GM18873 (cell line): ENCODE data around the gene GIPC3.
A peak's percentile ranks its signal among the peaks of the same experiment; 100 is the strongest.
"Not testable (repeated sequence)": the region's sequence is repeated elsewhere in the genome, so short reads cannot be mapped to it uniquely, and the experiment has no call there.

Source experiments
- ATAC-seq: cut with Tn5 transposase; IDR thresholded peaks from one replicate; pipeline ENCODE4 v1.9.1; 2021; ENCODE audit warnings: mild to moderate bottlenecking, moderate library complexity, moderate number of reproducible peaks; ENCODE audit not compliant: unreplicated experiment, low FRiP score

Gene GIPC3

DNA sequence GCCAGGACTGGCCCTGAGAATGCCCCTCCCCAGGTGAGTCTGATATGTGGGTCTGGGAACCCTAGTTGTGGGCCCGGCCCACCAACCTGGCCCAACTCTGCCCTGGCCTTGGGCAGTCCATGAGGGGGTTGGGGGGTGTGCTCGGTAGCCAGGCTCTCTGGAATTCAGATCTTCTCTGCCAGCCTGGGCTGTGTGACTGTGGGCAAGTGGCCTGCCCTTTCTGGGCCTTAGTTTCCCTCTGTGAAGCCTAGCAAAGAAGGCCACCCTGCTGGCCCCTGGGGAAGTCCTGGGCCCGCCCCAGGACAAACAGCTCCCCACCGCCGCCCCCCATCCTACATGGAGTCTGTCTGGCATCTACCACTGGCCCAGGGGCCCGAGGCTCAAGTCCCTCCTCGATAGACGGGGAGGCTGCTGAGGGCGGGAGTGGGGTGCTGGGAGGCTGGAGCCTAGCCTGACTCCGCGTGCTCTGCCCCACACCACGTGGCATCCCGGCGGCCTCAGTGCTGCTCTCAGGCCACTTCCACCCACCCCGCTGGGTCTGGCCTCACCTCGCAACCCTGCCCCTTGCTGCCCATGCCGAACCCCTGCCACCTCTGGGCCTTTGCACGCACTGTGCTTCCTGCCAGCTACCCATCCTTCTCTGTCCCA is 29.7 kb downstream of the GIPC3 start:
- ATAC-seq, result no peak

DNA sequence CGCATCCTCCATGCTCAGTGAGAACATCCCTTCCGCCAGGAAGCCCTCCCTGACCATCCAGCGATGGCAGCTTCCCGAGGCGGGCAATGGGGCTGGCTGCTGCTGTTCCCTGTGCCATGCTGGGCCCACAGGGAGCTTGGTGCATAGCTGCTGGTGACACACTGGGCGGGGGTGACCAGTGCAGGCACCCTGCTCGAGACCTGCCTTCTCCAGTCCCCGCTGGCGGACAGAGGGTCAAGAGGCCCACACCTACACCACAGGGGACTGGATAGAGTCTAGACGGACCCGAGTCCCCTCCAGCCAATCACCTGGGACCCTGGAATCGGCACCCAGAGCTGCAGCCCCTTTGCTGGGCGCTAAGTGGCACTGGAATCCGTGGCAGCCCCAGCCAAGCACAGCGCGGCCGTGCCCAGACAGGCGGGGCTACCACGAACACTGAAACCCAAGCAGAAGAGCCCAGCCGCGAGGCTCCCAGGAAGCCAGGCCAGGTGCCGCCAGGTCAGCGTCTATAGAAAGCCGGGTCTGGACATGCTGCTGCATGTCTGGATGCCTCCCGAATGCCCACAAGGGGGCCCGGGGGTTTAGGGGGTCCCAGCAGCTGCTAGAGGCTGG is 30.4 kb downstream of the GIPC3 start:
- ATAC-seq, result no peak

DNA sequence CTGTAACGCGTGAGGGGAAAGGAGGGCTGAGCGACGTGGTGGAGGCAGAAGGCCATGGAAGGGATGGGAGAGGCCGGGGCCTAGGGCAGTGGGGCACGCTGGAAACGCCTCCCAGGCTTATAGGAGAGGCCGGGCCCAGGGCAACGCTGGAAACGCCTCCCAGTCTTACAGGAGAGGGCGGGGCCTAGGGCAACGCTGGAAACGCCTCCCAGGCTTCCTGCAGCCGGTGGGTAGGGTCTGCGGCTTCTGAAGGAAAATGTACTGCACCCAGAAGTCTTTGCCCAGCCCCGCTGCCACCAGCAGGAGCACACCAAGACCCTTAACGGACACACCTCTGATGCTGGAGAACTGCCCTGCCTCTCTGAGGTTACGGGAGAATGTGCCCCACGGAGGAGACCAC is 32.2 kb downstream of the GIPC3 start:
- ATAC-seq, result no peak

DNA sequence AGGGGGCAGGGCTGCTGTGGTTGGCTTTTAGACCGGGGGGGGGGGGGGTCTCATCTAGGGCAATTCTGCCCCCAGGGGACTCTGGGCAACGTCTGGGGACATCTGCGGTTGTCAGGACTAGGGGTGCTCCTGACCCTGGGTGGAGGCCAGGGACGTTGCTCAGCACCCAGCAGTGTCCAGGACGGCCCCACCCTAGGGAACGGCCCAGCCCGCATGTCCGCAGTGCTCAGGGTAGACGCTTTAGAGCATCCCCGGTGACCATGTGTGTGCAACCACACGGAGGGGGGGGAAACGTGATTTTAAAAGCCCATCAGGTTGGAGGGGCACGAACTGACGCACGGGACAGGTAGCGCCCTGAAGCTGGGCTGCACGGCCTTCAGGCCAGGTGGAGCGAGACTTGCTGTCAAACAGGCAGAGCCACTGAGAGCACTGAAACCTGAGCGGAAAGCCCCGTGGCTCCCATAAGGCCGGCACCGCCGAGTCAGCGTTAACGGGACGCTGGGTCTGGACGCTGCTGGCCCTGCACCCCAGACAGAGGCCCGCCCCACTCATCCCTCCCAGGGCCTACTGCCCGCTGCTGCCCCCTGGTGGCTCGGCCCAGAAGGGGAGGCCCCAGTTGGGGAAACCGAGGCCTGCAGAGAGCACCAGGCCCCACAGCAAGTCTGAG is 33.0 kb downstream of the GIPC3 start:
- ATAC-seq, result peak; percentile 51

DNA sequence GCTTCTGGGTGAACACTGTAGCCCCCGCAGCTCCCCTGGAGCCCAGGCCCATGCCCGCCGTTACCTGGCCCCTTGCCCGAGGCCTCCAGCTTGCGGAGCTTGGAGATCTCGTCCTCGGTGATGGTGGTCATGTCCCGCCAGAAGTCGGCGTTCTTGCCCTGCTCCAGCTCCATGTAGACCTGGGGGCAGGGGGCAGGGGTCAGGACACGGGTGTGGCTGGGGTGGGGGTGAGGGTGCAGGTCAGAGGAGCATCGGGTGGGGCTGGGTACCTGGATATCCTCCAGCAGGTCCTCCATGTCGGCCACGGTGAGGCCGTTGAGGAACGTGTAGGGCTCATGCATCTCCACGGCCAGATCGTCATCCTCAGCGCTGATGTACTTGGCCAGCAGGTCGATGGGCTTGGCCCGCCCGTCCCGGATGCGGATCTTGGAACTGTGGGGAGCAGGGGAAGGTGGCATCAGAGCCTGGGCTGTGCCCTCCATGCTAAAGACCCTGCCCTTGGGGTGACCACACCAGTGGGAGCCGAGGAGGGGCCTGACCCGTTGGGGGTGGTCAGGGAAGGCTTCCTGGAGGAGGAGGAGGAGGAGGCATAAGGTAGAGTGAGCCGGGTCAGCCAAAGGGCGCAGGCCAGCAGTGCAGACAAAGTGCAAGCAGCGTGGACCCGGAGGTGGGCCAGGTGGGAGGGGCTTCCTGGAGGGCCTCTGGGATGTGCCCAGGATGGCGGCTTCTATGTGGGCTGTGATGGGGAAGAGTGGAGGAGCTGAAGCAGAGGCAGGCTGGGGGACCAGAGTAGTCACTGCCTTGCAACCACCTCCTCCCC is 33.7 kb downstream of the GIPC3 start:
- ATAC-seq, result no peak

DNA sequence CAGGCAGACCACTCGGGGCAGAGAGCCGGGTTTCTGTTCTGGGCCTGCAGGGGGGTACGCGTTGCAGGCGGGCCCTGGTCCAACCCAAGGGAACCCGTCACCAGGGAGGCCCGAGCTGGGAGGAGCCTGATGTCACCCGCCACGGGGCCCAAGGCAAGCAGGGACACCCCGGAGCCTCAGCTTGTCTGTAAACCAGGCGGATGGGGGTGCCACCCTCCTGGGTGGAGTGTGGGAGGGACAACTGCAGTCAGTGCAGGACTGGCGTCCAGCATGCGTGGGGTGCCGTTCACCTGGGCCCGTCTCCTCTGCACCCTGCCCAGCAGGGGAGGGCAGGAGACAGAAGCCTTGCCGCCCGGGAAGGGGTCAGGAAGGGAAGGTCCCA is 34.3 kb downstream of the GIPC3 start:
- no peak for ATAC-seq

DNA sequence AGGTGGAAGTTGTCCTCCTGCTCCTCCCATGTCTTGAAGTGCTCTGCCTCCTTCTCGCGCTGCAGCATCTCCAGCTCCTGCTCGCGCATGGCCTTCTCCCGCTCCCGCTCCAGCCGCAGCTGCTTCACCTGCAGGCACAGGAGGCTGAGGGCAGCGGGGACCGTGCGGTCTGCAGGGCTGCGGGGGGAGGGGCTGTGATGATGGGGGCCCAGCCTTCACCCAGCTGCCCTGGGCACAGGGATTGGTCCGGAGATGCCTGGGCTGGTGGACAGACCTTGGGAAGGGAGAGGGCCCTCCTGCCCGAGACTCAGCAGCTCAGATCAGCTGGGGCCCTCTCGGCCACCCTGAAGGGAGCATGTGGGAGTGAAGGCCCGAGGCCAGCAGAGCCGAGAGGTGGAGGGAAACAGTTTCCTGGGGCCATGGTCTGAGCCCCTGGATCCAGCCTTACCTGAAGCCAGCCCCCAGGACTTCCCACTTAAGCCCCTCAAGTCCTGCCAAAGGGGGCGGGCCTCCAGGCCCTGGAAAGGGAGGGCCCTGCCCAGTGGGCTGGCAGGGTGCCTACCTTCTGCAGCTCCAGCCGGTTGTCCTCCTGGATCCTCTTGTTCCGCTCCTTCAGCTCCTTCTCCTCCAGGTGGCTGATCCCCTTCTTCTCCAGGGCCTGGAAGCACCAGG is 35.0 kb downstream of the GIPC3 start:
- no peak for ATAC-seq

DNA sequence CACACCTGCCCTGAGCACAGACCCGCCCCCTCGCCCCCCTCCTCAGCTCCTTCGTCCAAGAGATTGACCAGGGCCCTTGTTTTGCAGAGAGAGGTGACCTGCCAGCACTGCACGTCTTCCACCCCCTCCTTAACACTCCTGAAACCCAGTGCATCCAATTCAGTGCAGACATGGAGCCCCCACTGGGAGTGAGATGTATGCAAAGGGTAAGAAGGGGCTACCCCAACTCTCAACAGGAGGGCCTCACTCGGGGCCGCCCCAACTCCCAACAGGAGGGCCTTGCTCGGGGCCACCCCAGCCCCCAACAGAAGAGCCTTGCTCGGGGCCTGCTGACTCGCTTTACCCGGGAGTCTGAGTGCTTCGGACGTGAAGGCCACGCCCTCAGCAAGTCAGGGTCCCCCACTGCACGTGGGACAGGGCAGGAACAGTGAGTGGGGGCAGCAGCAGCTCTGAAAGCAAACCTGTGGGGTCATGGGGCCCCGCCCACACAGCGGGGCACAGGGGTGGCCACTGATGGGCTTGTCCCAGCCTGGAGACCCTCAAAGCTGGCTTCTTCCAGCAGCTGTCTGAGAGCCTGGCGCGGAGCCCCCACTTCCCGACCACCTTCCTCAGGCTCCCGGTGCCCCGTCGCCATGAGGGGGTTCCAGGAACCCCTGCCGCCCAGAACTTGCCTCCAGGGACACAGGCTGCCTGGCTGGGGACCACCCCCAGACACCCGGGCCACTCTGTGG is 35.7 kb downstream of the GIPC3 start:
- ATAC-seq, result no peak

DNA sequence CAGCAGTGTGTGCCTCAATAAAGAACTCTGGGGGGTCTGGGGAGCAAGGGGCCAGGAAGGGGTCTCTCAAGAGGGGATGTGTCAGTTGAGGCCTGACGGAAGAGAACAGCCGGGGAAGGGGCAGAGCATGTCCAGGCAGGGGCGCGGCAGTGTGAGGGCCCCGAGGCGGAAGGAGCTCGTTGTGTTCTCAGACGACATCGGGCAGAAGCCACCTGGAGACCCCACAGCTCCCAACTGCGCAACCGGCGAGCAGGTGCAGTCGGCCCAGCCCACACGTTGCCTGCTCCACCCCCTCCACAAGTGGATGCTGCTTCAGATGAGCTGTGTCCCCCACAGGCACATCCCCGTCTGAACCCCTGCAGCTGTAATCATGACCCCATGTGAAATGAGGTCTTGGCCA is 36.4 kb downstream of the GIPC3 start:
- ATAC-seq, result no peak

DNA sequence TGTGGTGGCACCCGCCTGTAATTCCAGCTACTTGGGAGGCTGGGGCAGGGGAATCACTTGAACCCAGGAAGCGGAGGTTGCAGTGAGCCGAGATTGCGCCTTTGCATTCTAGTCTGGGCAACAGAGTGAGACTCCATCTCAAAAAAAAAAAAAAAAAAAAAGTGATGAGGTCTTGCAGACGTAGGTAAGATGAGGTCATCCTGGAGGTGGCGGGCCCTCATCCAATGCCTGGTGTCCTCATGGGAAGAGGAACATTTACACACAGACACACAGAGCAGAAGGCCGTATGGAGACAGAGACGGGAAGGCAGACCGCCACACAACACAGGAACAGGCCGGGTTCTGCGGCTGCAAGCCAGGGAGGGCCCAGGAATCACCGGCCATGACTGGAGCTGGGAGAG is 36.9 kb downstream of the GIPC3 start:
- no peak for ATAC-seq

DNA sequence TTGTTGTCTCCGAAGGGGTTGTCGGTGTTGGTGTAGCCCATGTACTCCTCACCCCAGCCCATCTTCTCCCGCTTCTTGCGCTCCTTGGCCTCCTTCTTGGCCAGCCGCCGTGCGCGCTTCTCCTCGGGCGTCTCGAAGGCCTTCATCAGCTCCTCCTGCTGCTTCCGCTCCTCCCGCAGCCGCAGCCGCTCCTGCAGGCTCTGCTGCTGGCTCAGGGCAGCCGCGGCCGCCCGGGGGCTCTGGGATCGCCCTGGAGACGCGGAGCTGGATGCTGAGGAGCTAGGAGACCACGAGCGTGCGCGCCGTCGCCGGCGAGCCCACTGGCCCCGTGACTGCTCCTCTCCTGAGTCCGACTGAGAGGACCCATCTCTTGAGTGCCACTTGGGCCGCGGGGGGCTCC is 38.4 kb downstream of the GIPC3 start:
- ATAC-seq, result no peak

DNA sequence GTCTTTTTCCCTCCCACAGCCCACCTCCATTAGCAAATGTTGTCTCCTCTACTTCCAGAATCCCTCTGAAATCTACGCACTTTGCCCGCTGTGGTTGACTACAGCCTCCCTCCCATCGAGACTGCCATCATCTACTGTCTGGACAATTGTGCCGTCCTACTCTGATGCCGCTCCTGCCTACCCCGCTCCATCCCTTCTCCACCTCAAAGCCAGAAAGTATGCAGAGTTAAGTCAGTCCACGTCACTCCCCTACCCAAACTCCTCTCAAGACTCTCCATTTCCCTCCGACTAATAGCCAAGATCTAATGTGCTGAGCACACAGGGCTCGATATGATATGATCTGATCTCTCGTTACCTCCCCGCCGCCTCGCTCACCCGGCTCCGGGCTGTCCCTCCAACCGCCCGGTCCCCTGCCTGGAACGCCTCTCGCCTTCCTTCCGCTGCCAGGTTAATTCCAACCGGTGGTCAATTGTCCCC is 40.8 kb downstream of the GIPC3 start:
- ATAC-seq, result no peak

DNA sequence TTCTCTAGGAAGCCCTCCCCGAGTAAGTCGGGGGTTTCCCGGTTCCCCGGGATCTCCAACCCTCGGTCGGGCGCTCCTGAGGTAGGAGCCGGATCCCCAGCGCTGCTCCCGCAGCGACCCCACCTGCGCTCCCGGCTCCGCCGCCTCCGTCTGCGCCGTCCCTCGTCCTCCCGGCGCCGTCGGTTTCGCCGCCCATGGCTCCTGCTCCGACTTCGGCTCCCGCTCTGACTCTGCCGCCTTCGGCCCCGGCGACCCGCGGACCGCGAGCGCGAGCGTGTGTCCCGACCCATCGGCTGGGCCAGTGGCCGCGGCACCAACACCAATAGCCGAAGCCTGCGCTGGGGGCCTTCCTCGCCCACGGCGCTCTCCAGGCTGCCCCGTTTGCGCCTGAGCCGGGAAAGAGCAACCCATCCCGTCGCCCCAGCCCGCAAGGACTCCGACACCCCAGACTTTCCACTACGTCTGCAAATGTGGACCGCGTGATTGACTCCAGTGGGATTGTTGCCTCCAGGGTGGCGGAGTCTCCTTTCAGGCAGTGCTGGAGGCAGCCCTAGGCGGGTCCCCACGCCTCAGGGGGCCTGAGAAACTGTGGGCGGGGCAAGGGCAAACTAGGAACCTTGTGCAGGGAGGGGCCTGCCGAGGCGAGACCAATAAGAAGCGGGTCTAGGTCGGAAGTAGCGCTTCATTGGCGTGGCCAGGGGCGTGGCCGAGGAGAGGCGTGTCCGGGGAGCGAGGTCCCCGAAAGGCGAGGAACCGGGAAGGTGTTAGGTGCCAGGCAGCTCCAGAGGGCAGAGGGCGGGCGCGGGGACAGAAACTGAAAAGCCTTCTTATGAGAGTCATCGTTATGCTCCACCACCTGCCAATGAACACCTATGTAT is 41.4 kb downstream of the GIPC3 start, which contains the start of gene CACTIN:
Gene CACTIN (minus strand): TSS at position 318 of the 878 bp plus-strand sequence. CDS start 28 bp downstream, at position 290.
- peak; percentile 85 for ATAC-seq

DNA sequence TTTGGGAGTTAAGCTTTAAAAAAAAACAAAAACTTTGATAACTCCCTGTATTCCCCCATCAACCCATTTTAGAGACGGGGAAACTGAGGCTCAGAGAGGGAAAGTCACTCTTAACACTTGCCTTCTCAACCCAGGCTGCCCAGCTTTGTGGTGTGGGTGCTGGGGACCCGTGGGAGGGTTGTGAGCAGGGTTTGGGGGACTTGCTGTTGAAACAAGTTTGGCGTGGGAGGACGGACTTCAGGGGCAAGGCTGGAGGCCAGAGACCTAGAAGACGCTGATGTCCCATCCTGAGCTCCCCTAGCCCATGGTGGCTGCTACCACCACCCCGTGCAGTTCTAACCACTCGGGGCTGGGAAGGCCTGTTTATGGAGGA is 42.1 kb downstream of the GIPC3 start:
- no peak for ATAC-seq

DNA sequence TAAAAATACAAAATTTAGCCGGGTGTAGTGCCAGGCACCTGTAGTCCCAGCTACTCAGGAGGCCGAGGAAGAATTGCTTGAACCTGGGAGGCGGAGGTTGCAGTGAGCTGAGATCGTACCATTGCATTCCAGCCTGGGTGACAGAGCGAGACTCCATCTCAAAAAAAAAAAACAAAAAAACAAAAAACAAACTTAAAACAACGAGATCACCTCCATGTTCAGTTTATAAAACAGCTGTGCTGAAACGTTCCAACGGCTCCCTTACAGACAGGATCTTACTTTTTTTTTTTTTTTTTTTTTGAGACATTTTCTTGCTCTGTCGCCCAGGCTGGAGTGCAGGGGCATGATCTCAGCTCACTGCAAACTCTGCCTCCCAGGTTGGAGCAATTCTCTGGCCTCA is 43.5 kb downstream of the GIPC3 start:
- ATAC-seq, result not testable (repeated sequence)

DNA sequence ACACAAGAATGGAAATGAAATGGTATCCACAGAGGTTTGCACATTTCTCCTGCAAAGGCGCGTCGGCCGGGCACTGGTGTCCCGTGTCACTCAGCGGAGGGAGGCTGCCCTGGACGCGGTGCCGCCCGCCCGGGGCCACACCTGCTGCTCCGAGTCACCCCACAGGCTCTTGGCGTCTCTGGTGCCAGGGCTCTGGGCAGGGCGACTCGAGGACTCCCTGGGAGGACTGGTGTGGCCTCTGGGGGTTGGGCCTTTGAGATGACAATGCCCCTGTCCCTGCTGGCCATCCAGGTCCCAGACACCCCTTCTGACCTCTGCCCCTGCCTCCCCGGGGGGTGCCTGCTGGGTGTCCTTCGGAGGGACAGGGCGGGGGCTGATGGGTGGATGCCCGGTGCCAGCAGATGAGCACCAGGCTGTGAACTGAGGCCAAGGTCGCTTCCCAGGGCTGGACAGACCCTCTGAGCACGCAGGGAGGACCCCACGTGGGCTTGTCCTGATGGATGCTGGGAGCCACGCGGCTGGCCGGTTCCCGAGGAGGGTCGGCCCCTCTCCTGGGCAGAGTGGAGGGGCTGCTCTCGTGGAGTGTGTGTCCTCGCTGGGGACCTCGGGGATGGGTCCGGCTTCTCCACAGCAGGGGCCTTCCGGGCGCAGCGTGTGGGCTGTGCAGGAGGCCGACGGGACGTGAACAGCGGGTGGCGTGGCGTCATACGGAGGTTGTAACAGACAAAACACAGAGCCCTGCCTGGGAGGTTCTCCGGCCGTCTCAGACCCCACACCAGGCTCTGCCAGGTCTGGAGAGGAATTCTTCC is 46.0 kb downstream of the GIPC3 start:
- ATAC-seq, result no peak

DNA sequence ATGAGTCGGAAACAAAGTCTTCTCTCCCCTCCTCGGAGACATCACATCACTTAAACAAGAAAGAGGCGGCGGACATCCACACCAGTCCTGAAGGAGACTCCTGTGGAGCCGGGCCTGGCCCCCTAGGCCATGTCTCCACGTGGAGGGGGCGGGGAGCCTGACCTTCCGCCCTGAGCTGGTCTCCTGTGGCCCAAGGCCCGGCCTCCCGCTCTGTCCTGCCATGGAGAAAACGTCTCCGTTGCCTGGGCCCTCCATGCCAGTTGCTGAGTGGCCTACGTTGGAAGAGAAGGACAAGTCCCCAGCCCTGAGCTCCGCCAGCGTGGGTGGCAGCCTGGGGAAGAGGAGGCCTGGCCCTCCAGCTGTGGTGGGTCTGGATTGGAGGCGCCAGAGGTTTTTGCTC is 46.8 kb downstream of the GIPC3 start:
- no peak for ATAC-seq
